T-cell (primary cell): ENCODE measurements around the gene ARHGAP5. TPM values are rescaled to one million over a fixed set of nuclear protein-coding genes. Genes with fewer than 3 reads are reported as not detected.
"Not testable (repeated sequence)": the region's sequence is repeated elsewhere in the genome, so short reads cannot be mapped to it uniquely, and the experiment has no call there.

Experiments used
- ATAC-seq, 4 experiments: fragments of 200-7000 bp in 3 of 4; fragments of 150-1000 bp in 1 of 4; cut with Tn5 transposase; replicated peaks in 1 of 4; 1 replicate in 3 of 4; 2 replicates in 1 of 4; pipeline ENCODE4 v1.10.0; 2021; ENCODE audit warnings: moderate library complexity in 3 of 4, mild to moderate bottlenecking in 2 of 4, moderate number of reproducible peaks in 1 of 4
- CTCF ChIA-PET, 2 donors: fragments of 300-600 bp; sonication (Branson Sonifier 250); formaldehyde crosslinking; loops; one replicate each; lab custom pipeline; 2022; ENCODE audit warnings: antibody characterized with exemption in 2 of 2; lab: Charles Lee
- POLR2A ChIA-PET, 2 donors: fragments of 300-600 bp; sonication (Branson Sonifier 250); formaldehyde crosslinking; loops; one replicate each; lab custom pipeline; 2022; ENCODE audit warnings: antibody characterized with exemption in 2 of 2; lab: Charles Lee
- DNase-seq, 35 experiments: peaks; one replicate each; pipeline versions ENCODE4 v3.0.0 to v3.0.0-alpha.2; 2013 to 2023
- H3K27ac ChIP-seq: one replicate; pipeline ENCODE4 v1.5.1; 2013; ENCODE audit warnings: low read length
- H3K27me3 ChIP-seq, 2 experiments: replicated peaks in 1 of 2; 1 replicate in 1 of 2; 2 replicates in 1 of 2; pipeline versions ENCODE4 v1.6.1 to v1.7.0; 2013; ENCODE audit warnings: low read length in 1 of 2, mixed read lengths in 1 of 2; ENCODE audit not compliant: control insufficient read depth in 2 of 2, insufficient read depth in 2 of 2; ENCODE audit errors: extremely low read depth in 1 of 2
- H3K36me3 ChIP-seq, 2 donors: 1 replicate in 1 of 2; 2 replicates in 1 of 2; pipeline versions ENCODE4 v1.6.1 to v1.7.0; 2013; ENCODE audit warnings: low read length in 1 of 2; ENCODE audit not compliant: control insufficient read depth in 2 of 2, insufficient read depth in 1 of 2; ENCODE audit errors: extremely low read depth in 1 of 2
- H3K4me1 ChIP-seq, 2 experiments: 1 replicate in 1 of 2; 2 replicates in 1 of 2; pipeline versions ENCODE4 v1.6.1 to v1.7.0; 2013; ENCODE audit warnings: low read length in 2 of 2, mixed read lengths in 1 of 2; ENCODE audit not compliant: insufficient read depth in 2 of 2, control insufficient read depth in 1 of 2; ENCODE audit errors: extremely low read depth in 1 of 2
- H3K4me3 ChIP-seq, 2 donors: 1 replicate in 1 of 2; 2 replicates in 1 of 2; pipeline versions ENCODE4 v1.5.1 to v1.7.0; 2013; ENCODE audit warnings: mild to moderate bottlenecking in 2 of 2, low read length in 1 of 2, moderate library complexity in 1 of 2; ENCODE audit not compliant: control insufficient read depth in 1 of 2; ENCODE audit errors: extremely low read depth in 1 of 2
- H3K9me3 ChIP-seq: 2 replicates; pipeline ENCODE4 v1.7.0; 2013
- H3K27ac Mint-ChIP-seq, 2 donors: one replicate each; pipeline ENCODE4 v1.8.0; 2020 to 2021; ENCODE audit warnings: mild to moderate bottlenecking in 2 of 2, mixed read lengths in 2 of 2
- H3K27me3 Mint-ChIP-seq, 2 donors: one replicate each; pipeline ENCODE4 v1.8.0; 2021 to 2022; ENCODE audit warnings: mixed read lengths in 2 of 2
- H3K36me3 Mint-ChIP-seq: one replicate; pipeline ENCODE4 v1.8.0; 2021; ENCODE audit warnings: mixed read lengths
- H3K4me1 Mint-ChIP-seq, 3 donors: one replicate each; pipeline ENCODE4 v1.8.0; 2020 to 2022; ENCODE audit warnings: mixed read lengths in 3 of 3, mild to moderate bottlenecking in 1 of 3
- H3K4me3 Mint-ChIP-seq, 3 donors: one replicate each; pipeline ENCODE4 v1.8.0; 2020 to 2022; ENCODE audit warnings: mild to moderate bottlenecking in 3 of 3, mixed read lengths in 3 of 3, moderate library complexity in 3 of 3
- H3K9me3 Mint-ChIP-seq, 3 donors: one replicate each; pipeline ENCODE4 v1.8.0; 2020 to 2022; ENCODE audit warnings: mixed read lengths in 3 of 3
- WGBS: methylation state at CpG from one replicate; pipeline ENCODE4 v1.1.5; 2013; ENCODE audit warnings: missing lambda C conversion rate; ENCODE audit not compliant: insufficient coverage; 5-methylcytosine and 5-hydroxymethylcytosine counted together
- total RNA-seq, 35 experiments: library from RNA in 6 of 35; stranded (reverse) in 6 of 35; fragments of 120-200 nt in 1 of 35; gene quantifications; one replicate each; pipeline versions ENCODE4 v1.2.1 to v1.2.4 and lab custom pipeline; 2013 to 2026

The ARHGAP5 gene
- total RNA-seq, 5 donors from 2014 or later (not counting 1 experiment from before 2014, with no cell fraction given): 43.1 to 69.3 (median 60.9) TPM

GRCh38 chr14:32110548-32110896 lies 33.4 kb downstream of the ARHGAP5 start:
- H3K27me3 ChIP-seq: no peaks in the 10 kb centered on the region
- ChIA-PET CTCF (interaction anchor here in 1 of 2 donors (0.5 to 1.3 kb wide), 2 partner anchors 37 to 104 kb away, joined by 3 to 4 read pairs; no protein-coding TSS in a partner anchor), POLR2A (no interaction called here)
- no peaks in the 10 kb centered on the region for H3K4me1 ChIP-seq
- H3K4me3 Mint-ChIP-seq: no peak overlapping the region
- peaks cover 14% of the 10 kb centered on the region for H3K36me3 Mint-ChIP-seq
- H3K27ac ChIP-seq: no peak overlapping the region
- H3K27ac Mint-ChIP-seq: no peak overlapping the region
- 100% methylated on average over 2 of the region's 2 CpGs for WGBS
- no peaks in the 10 kb centered on the region for H3K9me3 ChIP-seq
- H3K4me3 ChIP-seq: no peak overlapping the region
- H3K36me3 ChIP-seq: no peaks in the 10 kb centered on the region
- no peaks in the 10 kb centered on the region for H3K27me3 Mint-ChIP-seq
- no peaks in the 10 kb centered on the region for H3K9me3 Mint-ChIP-seq
- ATAC-seq: no peak
- DNase-seq: no peak
- H3K4me1 Mint-ChIP-seq: peaks cover 17 to 20% (median 18%) of the 10 kb centered on the region in 3 donors

- ATAC-seq (no peak), DNase-seq (no peak)
- ChIA-PET CTCF (interaction anchor here in 1 of 2 donors (0.7 kb wide), 1 partner anchor 524 kb away, joined by 4 read pairs; no protein-coding TSS in a partner anchor), POLR2A (no interaction called here)
- Mint-ChIP-seq H3K36me3 (peaks cover 51% of the 10 kb centered on the region), H3K27ac (no peak overlapping the region), H3K4me1 (peaks cover 22 to 37% (median 36%) of the 10 kb centered on the region in 3 donors), H3K27me3 (no peaks in the 10 kb centered on the region), H3K9me3 (no peaks in the 10 kb centered on the region), H3K4me3 (no peak overlapping the region)
- no peaks in the 10 kb centered on the region for H3K36me3 ChIP-seq
- no peak overlapping the region for H3K4me3 ChIP-seq
- no peak overlapping the region for H3K27ac ChIP-seq
- H3K9me3 ChIP-seq: no peaks in the 10 kb centered on the region
- H3K27me3 ChIP-seq: no peaks in the 10 kb centered on the region
- H3K4me1 ChIP-seq: no peaks in the 10 kb centered on the region
Measured at GRCh38 chr14:32121536-32121935, 44.4 kb downstream of the ARHGAP5 start.

- Histone ChIP-seq H3K27ac (no peak overlapping the region), H3K4me1 (no peaks in the 10 kb centered on the region), H3K36me3 (no peaks in the 10 kb centered on the region), H3K4me3 (no peak overlapping the region), H3K27me3 (no peaks in the 10 kb centered on the region), H3K9me3 (no peaks in the 10 kb centered on the region)
- Mint-ChIP-seq H3K27ac (no peak overlapping the region), H3K36me3 (peaks cover 51% of the 10 kb centered on the region), H3K9me3 (no peaks in the 10 kb centered on the region), H3K27me3 (no peaks in the 10 kb centered on the region), H3K4me1 (peaks cover 24 to 38% (median 36%) of the 10 kb centered on the region in 3 donors), H3K4me3 (no peak overlapping the region)
- CTCF ChIA-PET: no interaction called here
- ATAC-seq: no peak
- no peak for DNase-seq
- no CpG with 5 or more reads among the region's 1 CpG for WGBS
- POLR2A ChIA-PET: no interaction called here
Measured at GRCh38 chr14:32121948-32122347, 44.8 kb downstream of the ARHGAP5 start.

GRCh38 chr14:32126899-32127730 lies 50.0 kb downstream of the ARHGAP5 start:
- not testable (repeated sequence) for H3K4me1 ChIP-seq, H3K27me3 Mint-ChIP-seq, H3K4me3 ChIP-seq, H3K27me3 ChIP-seq, H3K36me3 ChIP-seq, ATAC-seq, H3K27ac Mint-ChIP-seq, H3K4me3 Mint-ChIP-seq, DNase-seq, H3K27ac ChIP-seq, H3K9me3 ChIP-seq, H3K9me3 Mint-ChIP-seq
- Mint-ChIP-seq H3K4me1 (peaks cover 24 to 34% (median 33%) of the 10 kb centered on the region in 3 donors), H3K36me3 (peaks cover 68% of the 10 kb centered on the region)
- ChIA-PET CTCF (interaction anchor here in 1 of 2 donors (0.7 kb wide), 1 partner anchor 326 kb away, joined by 3 read pairs; no protein-coding TSS in a partner anchor), POLR2A (interaction anchor here in 1 of 2 donors (0.9 kb wide), 1 partner anchor 20 kb away, joined by 4 read pairs; no protein-coding TSS in a partner anchor)
- WGBS: 82% methylated on average over 3 of the region's 13 CpGs

- POLR2A ChIA-PET, H3K9me3 Mint-ChIP-seq, DNase-seq, CTCF ChIA-PET, H3K27ac Mint-ChIP-seq, H3K4me1 ChIP-seq, H3K27ac ChIP-seq, H3K4me3 Mint-ChIP-seq, H3K9me3 ChIP-seq, H3K36me3 ChIP-seq, H3K4me3 ChIP-seq, H3K27me3 ChIP-seq, H3K27me3 Mint-ChIP-seq, ATAC-seq: not testable (repeated sequence)
- Mint-ChIP-seq H3K36me3 (peaks cover 63% of the 10 kb centered on the region), H3K4me1 (peaks cover 24 to 28% (median 27%) of the 10 kb centered on the region in 3 donors)
- WGBS: 96% methylated on average over 32 of the region's 57 CpGs
Measured at GRCh38 chr14:32127731-32128654, 50.9 kb downstream of the ARHGAP5 start.

GRCh38 chr14:32128703-32129102 lies 51.6 kb downstream of the ARHGAP5 start:
- Mint-ChIP-seq H3K9me3 (peaks cover 0 to 5% (median 0%) of the 10 kb centered on the region in 3 donors), H3K27me3 (no peaks in the 10 kb centered on the region), H3K36me3 (peaks cover 64% of the 10 kb centered on the region), H3K4me1 (peaks cover 17 to 26% (median 21%) of the 10 kb centered on the region in 3 donors), H3K27ac (no peak overlapping the region), H3K4me3 (no peak overlapping the region)
- 100% methylated on average over 1 of the region's 1 CpG for WGBS
- ChIA-PET POLR2A (no interaction called here), CTCF (no interaction called here)
- Histone ChIP-seq H3K27ac (no peak overlapping the region), H3K36me3 (peaks cover 0 to 7% of the 10 kb centered on the region in 2 donors), H3K4me3 (no peak overlapping the region), H3K27me3 (no peaks in the 10 kb centered on the region), H3K4me1 (no peaks in the 10 kb centered on the region), H3K9me3 (no peaks in the 10 kb centered on the region)
- ATAC-seq: no peak
- DNase-seq: no peak
